Stimulated activated CD8-positive, alpha-beta memory T cell treated with anti-CD3 and anti-CD28 coated beads, Interleukin-7, amount 100 ng/mL, for 4 hours (primary cell): ENCODE results near the gene TMEM126A.
A peak's percentile ranks its signal among the peaks of the same experiment; 100 is the strongest.
"Not testable (repeated sequence)": the region's sequence is repeated elsewhere in the genome, so short reads cannot be mapped to it uniquely, and the experiment has no call there.

Source experiments
- DNase-seq, 2 donors: peaks; one replicate each; pipeline ENCODE4 v3.0.0-alpha.2; 2020; ENCODE audit warnings: low read depth in 2 of 2

The TMEM126A gene

DNA sequence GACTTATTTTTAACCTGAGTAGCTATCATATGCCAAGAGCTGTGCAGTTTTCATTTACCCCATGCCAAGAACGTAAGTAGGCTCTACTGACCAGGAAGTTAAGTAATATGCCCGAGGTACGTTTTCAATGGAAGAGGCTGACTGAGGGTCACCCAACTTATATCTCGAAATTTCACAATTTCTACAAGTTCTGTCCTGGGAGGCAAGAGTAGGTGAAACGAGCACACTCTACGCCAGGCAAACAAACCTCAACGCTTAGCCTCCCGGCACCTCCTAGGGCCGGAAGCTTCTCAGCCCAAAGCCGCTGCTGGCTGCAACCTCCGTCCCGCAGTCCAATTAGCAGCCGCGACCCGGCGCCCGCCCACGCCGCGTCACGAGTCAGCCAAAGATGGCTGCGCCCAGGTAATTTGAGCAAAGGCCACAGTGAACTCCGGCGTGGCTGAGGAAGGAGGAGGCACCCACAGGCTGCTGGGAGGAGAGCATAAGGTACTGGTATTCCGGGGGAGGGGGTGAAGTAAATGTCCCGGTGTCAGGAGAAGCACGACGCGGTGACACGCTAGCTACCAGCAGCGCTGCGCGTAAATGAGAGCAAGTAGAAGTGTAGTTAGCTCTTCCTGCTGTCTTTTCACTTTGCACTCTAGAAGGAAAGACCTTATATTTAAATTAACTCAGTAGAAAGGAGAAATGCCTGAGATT is at the start of gene TMEM126A:
Gene TMEM126A, plus strand, starts transcription at position 364 of the 696 bp plus-strand sequence. CDS start 2,289 bp downstream, outside the sequence.
- peak; percentile 84 to 85 for DNase-seq

DNA sequence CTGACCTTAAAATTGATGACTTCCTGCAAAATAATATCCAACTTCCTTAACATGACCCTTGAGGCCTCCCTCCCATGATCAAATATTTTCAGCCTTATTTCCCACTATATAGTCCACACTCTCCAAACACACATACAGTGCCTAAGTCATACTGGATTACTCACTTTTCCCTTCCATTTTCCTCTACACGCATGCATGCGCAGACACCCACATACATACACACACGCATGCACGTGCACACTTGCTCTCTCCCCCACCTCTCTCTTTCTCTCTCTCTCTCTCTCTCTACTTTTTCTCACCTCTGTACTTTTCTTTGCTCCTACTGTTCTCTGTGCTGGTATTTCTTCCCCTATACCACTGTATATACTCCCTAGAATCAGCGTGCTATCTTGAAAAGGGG is 48.7 kb upstream of the TMEM126A start:
- DNase-seq: no peak

DNA sequence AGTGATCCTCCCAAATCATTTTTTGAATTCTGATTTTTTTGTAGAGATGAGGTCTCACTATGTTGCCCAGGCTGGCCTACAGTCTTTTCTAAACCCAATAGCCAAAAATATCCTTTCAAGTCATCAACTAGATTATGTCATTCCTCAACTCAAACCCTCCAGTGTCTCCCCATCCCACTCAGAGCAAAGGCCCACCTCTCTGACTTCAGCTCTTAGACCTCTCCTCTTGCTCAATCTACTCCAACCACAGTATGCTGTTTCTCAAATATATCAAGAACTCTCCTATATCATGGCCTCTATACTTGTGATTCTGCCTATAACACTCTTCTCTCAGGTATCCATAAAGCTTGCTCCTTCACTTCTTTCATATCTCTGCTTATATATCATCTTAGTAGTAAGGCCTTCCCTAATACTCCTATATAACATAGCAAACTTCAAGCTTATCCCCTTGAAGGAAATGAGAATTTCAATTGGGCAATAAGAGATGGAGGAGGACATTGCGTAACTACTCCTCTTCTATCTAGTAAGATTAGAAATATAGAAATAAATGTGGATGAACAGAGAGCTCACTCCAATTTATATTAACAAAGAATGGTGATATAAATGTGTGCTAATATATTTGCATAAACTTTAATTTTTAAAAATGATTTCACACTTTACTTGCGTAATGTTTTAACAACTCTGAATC is 45.1 kb upstream of the TMEM126A start:
- no peak for DNase-seq

DNA sequence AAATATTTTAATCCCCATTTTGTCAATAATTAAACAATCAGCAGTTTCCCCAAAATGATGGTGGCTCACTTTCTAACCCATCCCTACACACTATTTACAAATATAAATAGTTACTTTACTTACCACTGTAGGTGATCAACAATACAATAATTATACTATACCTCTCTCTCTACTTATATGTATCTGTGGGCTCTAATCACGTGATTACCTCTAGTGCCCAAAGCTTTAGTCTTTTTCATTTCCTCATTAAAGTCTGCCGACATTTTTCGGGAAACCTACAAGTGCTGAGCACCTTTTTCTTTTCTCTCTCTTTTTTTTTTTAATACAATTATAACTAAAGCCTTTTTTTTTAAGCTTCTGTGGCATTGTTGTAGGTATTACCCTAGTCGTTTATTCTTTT is 44.5 kb upstream of the TMEM126A start:
- DNase-seq: no peak

DNA sequence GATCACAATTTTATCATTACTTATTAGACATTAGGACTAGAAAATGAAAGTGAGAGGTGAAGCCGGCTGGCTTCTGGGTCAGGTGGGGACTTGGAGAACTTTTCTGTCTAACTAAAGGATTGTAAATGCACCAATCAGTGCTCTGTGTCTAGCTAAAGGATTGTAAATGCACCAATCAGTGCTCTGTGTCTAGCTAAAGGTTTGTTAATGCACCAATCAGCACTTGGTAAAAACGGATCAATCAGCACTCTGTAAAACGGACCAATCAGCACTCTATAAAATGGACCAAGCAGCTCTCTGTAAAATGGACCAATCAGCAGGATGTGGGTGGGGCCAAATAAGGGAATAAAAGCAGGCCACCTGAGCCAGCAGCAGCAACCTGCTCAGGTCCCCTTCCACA is 41.5 kb upstream of the TMEM126A start:
- DNase-seq: not testable (repeated sequence)

DNA sequence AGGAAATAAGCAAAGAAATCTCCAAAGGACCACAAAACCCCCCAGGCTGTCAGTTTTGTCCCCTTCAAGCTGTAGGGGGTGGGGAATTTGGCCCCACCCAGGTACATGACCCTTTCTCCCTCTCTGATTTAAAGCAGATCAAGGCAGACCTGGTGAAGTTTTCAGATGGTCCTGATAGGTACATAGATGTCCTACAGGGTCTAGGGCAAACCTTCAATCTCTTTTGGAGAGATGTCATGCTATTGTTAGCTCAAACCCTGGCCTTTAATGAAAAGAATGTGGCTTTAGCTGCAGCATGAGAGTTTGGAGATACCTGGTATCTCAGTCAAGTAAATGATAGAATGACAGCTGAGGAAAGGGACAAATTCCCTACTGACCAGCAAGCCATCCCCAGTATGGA is 39.1 kb upstream of the TMEM126A start:
- DNase-seq: not testable (repeated sequence)

DNA sequence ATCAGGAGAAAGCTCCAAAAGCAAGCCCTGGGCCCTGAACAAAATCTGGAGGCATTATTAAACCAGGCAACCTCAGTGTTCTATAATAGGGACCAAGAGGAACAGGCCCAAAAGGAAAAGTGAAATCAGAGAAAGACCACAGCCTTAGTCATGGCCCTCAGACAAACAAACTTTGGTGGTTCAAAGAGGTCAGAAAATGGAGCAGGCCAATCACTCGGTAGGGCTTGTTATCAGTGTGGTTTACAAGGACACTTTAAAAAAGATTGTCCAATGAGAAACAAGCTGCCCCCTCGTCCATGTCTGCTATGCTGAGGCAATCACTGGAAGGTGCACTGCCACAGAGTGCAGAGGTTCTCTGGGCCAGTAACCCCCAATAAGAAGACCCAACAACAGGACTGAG is 38.5 kb upstream of the TMEM126A start:
- not testable (repeated sequence) for DNase-seq

DNA sequence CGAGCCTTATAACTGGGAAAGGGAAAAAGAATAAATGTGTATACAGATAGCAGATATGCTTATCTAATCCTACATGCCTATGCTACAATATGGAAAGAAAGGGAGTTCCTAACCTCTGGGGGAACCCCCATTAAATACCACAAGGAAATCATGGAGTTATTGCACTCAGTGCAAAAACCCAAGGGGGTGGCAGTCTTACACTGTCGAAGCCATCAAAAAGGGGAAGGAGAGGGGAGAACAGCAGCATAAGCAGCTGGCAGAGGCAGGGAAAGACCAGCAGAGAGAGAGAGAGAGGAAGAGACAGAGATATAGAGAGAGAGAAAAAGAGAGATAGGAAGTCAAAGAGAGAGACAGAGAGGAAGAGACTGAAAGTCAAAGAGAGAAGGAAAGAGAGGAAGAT is 36.1 kb upstream of the TMEM126A start:
- not testable (repeated sequence) for DNase-seq

DNA sequence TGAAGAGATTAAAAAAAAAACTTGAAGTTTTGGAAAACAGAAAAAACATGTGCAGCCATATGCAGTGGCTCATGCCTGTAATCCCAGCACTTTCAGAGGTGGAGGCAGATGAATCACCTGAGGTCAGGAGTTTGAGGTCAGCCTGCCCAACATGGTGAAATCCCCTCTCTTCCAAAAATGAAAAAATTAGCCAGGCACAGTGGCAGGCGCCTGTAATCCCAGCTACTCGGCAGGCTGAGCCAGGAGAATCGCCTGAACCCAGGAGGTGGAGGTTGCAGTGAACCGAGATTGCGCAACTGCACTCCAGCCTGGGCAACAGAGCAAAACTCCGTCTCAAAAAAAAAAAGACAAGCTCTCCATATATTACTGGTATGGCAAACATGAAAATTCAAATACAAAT is 28.3 kb upstream of the TMEM126A start:
- DNase-seq: no peak

DNA sequence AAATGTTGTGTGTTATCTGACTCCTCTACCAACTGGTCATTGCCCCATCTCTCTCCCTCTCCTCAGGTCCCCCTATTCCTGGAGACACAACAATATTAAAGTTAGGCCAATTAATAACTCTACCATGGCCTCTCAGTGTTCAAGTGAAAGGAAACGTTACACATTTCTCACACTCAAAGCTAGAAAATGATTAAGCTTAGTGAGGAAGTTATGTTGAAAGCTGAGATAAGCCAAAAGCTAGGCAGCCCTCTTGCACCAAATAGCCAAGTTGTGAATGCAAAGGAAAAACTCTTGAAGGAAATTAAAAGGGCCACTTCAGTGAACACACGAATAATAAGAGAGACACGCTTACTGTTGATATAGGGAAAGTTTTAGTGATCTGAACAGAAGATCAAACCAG is 27.5 kb upstream of the TMEM126A start:
- no peak for DNase-seq

DNA sequence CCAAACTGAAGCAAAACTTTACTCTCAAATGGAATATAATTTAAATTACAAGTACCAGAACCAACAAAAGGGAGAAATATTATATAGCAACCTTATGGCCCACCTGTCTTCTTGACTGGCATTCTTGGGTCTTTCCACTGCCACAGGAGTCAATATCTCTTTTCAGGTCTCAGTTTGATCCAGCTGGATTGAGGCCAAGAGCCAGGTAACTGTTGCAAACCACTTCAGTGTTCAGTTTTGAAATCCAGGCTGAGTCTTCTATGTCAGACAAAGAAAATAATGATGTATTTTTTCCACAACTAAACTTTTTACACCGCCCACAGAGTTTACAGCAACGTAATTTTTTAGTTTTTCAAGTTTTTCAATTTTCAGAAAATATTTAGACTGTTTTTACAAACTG is 21.3 kb upstream of the TMEM126A start:
- no peak for DNase-seq

DNA sequence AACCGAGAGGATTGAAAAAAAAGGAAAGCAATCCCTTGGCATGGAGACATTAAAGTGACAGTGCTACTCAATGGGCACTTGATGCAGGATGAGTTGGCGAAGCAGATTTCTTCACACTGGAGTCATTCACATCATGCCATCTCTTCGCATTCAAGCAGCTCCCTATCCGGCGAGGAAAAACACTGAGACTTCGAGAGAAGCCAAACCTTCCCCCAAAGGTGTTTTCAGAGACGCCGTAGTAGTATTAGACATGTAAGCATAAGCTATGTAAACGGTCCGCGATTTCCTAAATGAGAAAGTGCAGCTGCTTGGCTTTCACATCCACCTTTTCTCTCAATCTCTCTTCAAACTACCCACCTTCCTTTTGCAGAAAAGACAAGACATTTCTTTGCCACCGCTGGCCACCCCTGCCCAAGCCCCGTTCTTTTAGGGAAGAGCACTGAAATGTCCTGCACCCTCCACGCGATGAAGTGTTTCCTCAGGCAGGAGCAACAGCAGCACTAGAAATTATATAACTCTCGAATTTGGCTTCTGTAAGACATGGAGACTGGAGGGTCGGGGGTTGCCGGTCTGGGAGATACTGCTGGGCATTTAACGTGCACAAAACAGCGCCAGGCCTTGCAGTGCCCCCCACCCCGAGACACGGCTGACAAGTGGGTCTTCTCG is 20.3 kb upstream of the TMEM126A start, which contains the start of gene DLG2:
Gene DLG2, minus strand, starts transcription at position 13 of the 666 bp plus-strand sequence.
- peak in 1 of 2 donors; percentile 1 for DNase-seq

DNA sequence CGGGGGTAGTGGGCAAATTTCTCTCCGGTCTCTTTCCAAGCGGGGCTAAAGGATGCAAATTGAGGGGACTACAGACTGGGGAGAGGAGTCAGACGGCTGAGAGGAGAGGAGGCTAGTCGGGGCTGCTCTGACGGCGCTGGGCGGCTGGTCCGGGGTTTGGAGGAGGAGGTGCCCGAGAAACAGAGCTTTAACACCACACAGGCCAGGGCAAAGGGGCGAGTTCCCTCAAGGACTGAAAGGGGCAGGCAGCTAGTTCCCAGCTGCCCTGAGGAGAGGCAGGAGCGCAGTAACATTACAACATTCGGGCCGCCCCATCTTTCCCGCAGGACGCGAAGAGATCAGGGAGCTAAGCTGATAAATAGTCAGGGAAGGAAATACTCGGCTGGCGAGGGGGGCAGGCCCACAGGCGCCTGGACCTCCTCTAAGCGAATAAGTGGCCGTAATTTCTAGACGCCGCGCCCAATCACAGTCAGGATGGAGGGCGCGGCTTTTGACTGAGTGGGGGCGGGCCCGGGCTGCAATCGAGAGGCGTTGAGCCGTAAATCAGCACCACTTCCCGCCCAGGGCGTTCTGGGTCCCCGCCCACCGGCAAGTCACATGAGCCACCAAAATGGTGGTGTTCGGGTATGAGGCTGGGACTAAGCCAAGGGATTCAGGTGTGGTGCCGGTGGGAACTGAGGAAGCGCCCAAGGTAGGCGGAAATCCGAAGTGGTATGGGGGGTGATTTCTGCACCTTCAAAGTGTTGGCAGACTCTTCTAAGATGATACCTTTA is 19.6 kb upstream of the TMEM126A start, which contains the start of gene TMEM126B:
Gene TMEM126B, plus strand, starts transcription at position 596 of the 773 bp plus-strand sequence. Its CDS starts 15 bp downstream, at position 611.
- DNase-seq: peak; percentile 94 to 97

DNA sequence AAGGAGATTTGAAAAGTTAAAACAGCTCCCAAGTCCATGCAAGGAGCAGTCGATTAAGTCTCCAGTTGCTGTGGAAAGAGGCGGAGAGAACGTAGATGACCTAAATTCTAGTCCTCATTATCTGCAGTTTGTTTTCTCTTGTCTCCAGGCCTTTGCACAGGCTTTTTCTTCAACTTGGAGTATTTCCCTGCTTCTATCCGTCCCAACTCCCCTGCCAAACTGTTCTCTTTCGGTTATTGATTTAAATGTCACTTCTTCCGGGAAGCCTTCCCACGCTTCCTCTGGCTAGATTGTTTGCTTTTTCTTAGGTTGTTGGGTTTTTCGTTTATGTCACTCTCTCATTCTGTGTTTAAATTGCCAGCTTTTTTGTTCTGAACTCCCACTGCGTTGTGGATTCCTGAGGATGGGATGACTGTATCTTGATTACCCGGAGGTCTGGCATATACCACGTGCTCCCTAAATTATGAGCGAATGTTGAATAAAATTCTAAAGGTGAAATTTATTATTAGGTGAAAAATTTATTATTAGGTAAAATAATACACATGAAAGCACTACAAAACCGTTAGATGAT is 18.9 kb upstream of the TMEM126A start:
- DNase-seq: peak in 1 of 2 donors; percentile 4

DNA sequence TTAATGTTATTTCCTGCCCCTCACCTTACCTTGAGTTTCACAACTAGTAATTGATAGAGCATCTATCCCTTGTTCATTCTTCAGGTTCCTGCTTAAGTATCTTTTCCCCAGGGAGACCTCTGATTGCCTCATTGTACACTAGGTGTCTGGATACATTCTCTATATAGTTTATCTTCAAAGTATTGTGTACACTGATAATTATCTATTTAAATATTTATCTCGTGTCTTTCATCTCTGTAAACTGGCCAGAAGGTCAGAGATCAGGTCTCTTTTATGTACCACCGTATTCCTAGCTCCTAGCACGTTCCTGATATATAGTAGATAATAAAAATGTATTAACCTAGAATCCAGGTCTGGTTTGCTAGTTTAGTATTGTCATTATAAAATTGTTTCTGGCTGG is 13.0 kb upstream of the TMEM126A start:
- no peak for DNase-seq

DNA sequence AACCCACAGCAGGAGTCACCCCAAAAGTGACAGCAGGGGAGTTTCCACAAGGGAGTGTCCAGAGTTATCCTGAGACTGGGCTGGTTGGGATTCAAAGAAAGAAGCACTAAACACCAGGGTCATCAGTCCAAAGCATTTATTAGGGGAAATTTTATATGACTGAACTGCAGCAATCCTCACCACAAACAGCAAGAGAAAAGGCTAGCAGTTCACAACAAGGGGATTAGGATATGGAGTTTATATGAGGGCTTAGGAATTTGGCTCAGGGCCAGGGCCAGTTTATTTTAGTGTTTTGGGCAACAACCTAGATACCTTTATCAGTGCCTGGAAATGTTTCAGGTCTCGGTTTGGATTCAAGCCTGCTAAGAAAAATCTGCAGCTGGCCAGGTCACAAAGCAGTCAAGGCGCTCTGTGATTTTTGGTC is 4.6 kb upstream of the TMEM126A start:
- DNase-seq: no peak

DNA sequence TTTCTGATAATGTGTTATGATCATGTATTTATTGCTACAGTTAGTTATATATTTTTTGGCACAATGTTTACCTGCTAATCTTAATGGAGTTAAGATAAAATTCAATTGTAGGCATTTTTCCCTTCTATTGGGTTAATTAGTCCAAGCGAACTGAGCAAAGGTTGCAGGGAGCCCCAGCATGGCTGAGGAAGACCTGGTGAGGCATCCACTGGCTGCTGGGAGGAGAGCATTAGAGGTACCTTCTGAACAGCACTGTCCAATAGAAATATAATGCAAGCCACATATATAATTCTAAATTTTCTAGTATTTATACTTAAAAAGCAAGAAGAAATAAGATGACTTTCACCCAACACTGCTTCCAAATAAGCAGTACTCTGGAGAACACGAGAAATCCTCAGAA is 689 bp upstream of the TMEM126A start:
- no peak for DNase-seq

DNA sequence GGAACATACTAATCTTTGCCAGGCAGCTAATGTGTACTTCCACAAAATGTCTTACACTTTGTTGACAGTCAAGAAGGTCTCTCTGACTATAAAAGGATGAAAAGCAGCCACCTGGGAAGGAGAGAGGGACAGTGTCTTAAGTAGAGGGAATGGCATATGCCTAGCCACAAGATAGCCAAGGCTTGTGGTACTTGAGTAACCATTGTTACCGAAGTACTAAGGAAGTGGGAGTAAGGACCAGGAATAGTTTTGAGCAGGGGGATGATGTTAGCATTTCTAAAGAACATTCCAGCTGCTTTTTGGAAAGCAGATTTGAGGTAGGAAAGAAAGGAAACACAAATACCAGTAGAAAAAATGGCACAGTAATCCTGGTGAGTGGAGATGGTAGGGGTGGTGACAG is 3.4 kb downstream of the TMEM126A start:
- no peak for DNase-seq

DNA sequence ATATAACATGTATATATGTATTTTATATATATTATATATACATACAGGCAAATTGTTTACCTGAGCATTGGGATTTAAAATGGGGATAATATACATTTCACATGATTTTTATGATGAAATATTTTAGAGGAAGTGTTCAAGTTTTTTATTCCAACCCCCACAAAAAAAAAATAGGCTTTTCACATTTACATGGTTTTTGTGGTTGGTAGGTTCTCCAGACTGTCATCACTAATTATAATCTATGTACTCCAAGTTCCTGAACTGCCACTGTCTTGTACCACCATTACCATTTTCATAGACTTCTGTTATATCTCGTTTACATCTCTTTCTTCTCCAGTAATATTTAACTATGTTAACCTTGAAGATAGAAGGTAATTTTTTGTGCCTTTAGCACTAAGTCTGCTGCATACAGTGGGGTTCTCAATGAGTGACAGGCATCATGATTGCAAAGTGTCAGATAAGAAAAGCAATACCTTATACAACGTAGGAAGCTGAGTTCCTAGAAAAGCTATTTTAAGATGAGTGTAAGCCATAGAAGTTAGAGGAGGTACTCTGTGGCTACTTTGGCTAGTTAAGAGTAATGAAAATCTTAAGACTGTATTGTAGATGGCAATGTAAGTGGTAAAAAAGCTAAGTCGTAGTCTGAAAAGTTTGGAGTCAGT is 5.2 kb downstream of the TMEM126A start:
- DNase-seq: no peak

DNA sequence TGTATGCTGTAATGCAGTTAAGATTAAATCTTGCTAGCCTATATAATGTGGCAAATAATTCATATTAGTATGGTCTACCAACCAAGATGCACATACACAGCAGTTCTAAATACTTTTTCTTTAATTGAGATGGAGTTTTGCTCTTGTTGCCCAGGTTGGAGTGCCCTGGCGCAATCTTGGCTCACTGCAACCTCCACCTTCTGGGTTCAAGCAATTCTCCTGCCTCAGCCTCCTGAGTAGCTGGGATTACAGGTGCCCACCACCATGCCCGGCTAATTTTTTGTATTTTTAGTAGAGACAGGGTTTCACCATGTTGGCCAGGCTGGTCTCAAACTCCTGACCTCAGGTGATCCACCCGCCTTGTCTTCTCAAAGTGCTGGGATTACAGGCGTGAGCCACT is 6.6 kb downstream of the TMEM126A start:
- not testable (repeated sequence) for DNase-seq

DNA sequence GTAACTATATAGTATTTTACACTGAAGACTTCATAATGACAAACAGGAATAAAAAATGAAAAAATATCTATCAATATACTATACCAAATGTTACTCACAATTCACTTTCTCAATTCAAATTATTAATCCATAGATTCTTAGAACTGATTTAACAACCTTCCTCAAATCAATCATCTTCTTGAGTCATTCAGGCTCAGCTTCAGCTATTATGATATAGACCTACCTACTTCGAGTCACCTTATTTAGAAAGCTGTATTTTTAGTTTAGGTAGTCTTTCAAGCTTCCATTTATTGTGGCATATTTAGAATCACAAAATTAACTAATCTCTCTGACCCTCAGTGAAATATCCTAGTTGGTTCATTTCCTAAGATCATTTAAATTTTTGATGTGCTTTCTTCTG is 9.0 kb downstream of the TMEM126A start:
- DNase-seq: no peak
